IPS-18a (cell line): Measurements from ENCODE around the gene SFPQ.
"Not testable (repeated sequence)": the region's sequence is repeated elsewhere in the genome, so short reads cannot be mapped to it uniquely, and the experiment has no call there.

Experiments
- H3K27ac ChIP-seq: one replicate; pipeline ENCODE4 v1.5.1; 2013; ENCODE audit warnings: low read length
- H3K27me3 ChIP-seq: one replicate; pipeline ENCODE4 v1.6.1; 2013; ENCODE audit warnings: mild to moderate bottlenecking, low read length; ENCODE audit not compliant: control insufficient read depth, insufficient read depth
- H3K36me3 ChIP-seq: one replicate; pipeline ENCODE4 v1.6.1; 2013; ENCODE audit warnings: low read depth, low read length; ENCODE audit not compliant: control insufficient read depth
- H3K4me1 ChIP-seq: one replicate; pipeline ENCODE4 v1.6.1; 2013; ENCODE audit warnings: low read depth, low read length; ENCODE audit not compliant: control insufficient read depth
- H3K4me3 ChIP-seq: one replicate; pipeline ENCODE4 v1.5.1; 2013; ENCODE audit warnings: low read length
- H3K9ac ChIP-seq: one replicate; pipeline ENCODE4 v1.6.1; 2013; ENCODE audit warnings: mild to moderate bottlenecking, low read length, moderate library complexity
- H3K9me3 ChIP-seq: one replicate; pipeline ENCODE4 v1.6.1; 2013; ENCODE audit warnings: low read depth, low read length; ENCODE audit not compliant: control insufficient read depth

The SFPQ gene

GRCh38 chr1:35192853-35193664 is at the start of gene SFPQ:
SFPQ (minus strand) TSS chr1:35193145; CDS start chr1:35193049, 96 bp downstream.
- H3K36me3 ChIP-seq: peaks cover 37% of the 10 kb centered on the region
- H3K9me3 ChIP-seq: no peaks in the 10 kb centered on the region
- no peaks in the 10 kb centered on the region for H3K27me3 ChIP-seq
- H3K4me1 ChIP-seq: peaks cover 13% of the 10 kb centered on the region
- H3K9ac ChIP-seq: peak within 1 kb of the TSS; percentile 98
- H3K4me3 ChIP-seq: peak within 1 kb of the TSS; percentile 92
- H3K27ac ChIP-seq: peak within 1 kb of the TSS; percentile 74

GRCh38 chr1:35236772-35237171 is 43.8 kb upstream of the SFPQ start:
- not testable (repeated sequence) for H3K27me3 ChIP-seq, H3K9me3 ChIP-seq, H3K4me3 ChIP-seq, H3K4me1 ChIP-seq, H3K9ac ChIP-seq, H3K27ac ChIP-seq, H3K36me3 ChIP-seq

GRCh38 chr1:35231287-35231686 is 38.3 kb upstream of the SFPQ start:
- H3K27ac ChIP-seq: no peak overlapping the region

GRCh38 chr1:35229587-35230360 is 36.8 kb upstream of the SFPQ start:
- Histone ChIP-seq H3K4me1 (no peaks in the 10 kb centered on the region), H3K9me3 (no peaks in the 10 kb centered on the region), H3K27me3 (no peaks in the 10 kb centered on the region), H3K36me3 (no peaks in the 10 kb centered on the region), H3K4me3 (no peak overlapping the region), H3K27ac (no peak overlapping the region), H3K9ac (no peak overlapping the region)

More at GRCh38 chr1:35231287-35231686, 38.3 kb upstream of the SFPQ start:
- H3K4me1 ChIP-seq: no peaks in the 10 kb centered on the region
- H3K9me3 ChIP-seq: no peaks in the 10 kb centered on the region
- no peaks in the 10 kb centered on the region for H3K27me3 ChIP-seq
- H3K4me3 ChIP-seq: no peak overlapping the region
- no peaks in the 10 kb centered on the region for H3K36me3 ChIP-seq
- H3K9ac ChIP-seq: no peak overlapping the region

- peaks cover 6% of the 10 kb centered on the region for H3K4me1 ChIP-seq
- no peak overlapping the region for H3K4me3 ChIP-seq
- no peak overlapping the region for H3K27ac ChIP-seq
- H3K9me3 ChIP-seq: no peaks in the 10 kb centered on the region
- no peaks in the 10 kb centered on the region for H3K27me3 ChIP-seq
- no peak overlapping the region for H3K9ac ChIP-seq
- no peaks in the 10 kb centered on the region for H3K36me3 ChIP-seq
Measured at GRCh38 chr1:35226546-35226945, 33.6 kb upstream of the SFPQ start.

GRCh38 chr1:35223084-35223630 is 30.2 kb upstream of the SFPQ start:
- H3K27me3 ChIP-seq: no peaks in the 10 kb centered on the region
- no peak overlapping the region for H3K27ac ChIP-seq
- H3K36me3 ChIP-seq: no peaks in the 10 kb centered on the region
- H3K9me3 ChIP-seq: no peaks in the 10 kb centered on the region
- H3K4me1 ChIP-seq: peaks cover 11% of the 10 kb centered on the region
- no peak overlapping the region for H3K9ac ChIP-seq
- no peak overlapping the region for H3K4me3 ChIP-seq

GRCh38 chr1:35222322-35223083 is 29.6 kb upstream of the SFPQ start:
- Histone ChIP-seq H3K9me3 (no peaks in the 10 kb centered on the region), H3K36me3 (no peaks in the 10 kb centered on the region), H3K27me3 (no peaks in the 10 kb centered on the region), H3K27ac (no peak overlapping the region), H3K4me3 (no peak overlapping the region), H3K9ac (no peak overlapping the region), H3K4me1 (peaks cover 11% of the 10 kb centered on the region)

GRCh38 chr1:35220976-35221375 is 28.0 kb upstream of the SFPQ start:
- H3K9me3 ChIP-seq: no peaks in the 10 kb centered on the region
- peaks cover 11% of the 10 kb centered on the region for H3K4me1 ChIP-seq
- no peak overlapping the region for H3K4me3 ChIP-seq
- no peaks in the 10 kb centered on the region for H3K27me3 ChIP-seq
- H3K27ac ChIP-seq: no peak overlapping the region
- no peaks in the 10 kb centered on the region for H3K36me3 ChIP-seq
- no peak overlapping the region for H3K9ac ChIP-seq

- no peaks in the 10 kb centered on the region for H3K9me3 ChIP-seq
- peaks cover 9% of the 10 kb centered on the region for H3K4me1 ChIP-seq
- no peak overlapping the region for H3K27ac ChIP-seq
- H3K9ac ChIP-seq: no peak overlapping the region
- H3K36me3 ChIP-seq: no peaks in the 10 kb centered on the region
- H3K4me3 ChIP-seq: no peak overlapping the region
- H3K27me3 ChIP-seq: no peaks in the 10 kb centered on the region
Measured at GRCh38 chr1:35215346-35215745, 22.4 kb upstream of the SFPQ start.

GRCh38 chr1:35211120-35211414 is 18.1 kb upstream of the SFPQ start:
- H3K4me3 ChIP-seq: no peak overlapping the region
- H3K27ac ChIP-seq: no peak overlapping the region
- H3K9ac ChIP-seq: peak overlapping the region; percentile 68

More at GRCh38 chr1:35211120-35211414, 18.1 kb upstream of the SFPQ start:
- H3K4me1 ChIP-seq: peaks cover 17% of the 10 kb centered on the region
- H3K36me3 ChIP-seq: no peaks in the 10 kb centered on the region
- no peaks in the 10 kb centered on the region for H3K27me3 ChIP-seq
- H3K9me3 ChIP-seq: no peaks in the 10 kb centered on the region
